Esophagus muscularis mucosa (tissue), 3 donors: ENCODE results near the gene ENO1.

ENCODE experiments used
- CTCF ChIP-seq, 3 experiments: fragments of 200-600 bp in 2 of 3; fragments of 450-650 bp in 1 of 3; sonication (generic) in 2 of 3; IDR thresholded peaks; one replicate each; pipeline ENCODE4 v1.5.1; 2017 to 2019; ENCODE audit warnings: antibody characterized with exemption in 3 of 3, mild to moderate bottlenecking in 2 of 3, moderate library complexity in 1 of 3
- POLR2AphosphoS5 ChIP-seq, 2 donors: sonication (generic); formaldehyde crosslinking; IDR thresholded peaks; one replicate each; pipeline ENCODE4 v1.6.1; 2017; ENCODE audit warnings: antibody characterized with exemption in 2 of 2

GRCh38 chr1:8864713-8865344 lies 13.7 kb downstream of the ENO1 start:
- TF ChIP-seq CTCF (IDR thresholded peaks at IDR 0.05) (no peak), POLR2AphosphoS5 (IDR thresholded peaks at IDR 0.05) (no peak)
